Measurements from ENCODE around the gene FAM170B.

DNA sequence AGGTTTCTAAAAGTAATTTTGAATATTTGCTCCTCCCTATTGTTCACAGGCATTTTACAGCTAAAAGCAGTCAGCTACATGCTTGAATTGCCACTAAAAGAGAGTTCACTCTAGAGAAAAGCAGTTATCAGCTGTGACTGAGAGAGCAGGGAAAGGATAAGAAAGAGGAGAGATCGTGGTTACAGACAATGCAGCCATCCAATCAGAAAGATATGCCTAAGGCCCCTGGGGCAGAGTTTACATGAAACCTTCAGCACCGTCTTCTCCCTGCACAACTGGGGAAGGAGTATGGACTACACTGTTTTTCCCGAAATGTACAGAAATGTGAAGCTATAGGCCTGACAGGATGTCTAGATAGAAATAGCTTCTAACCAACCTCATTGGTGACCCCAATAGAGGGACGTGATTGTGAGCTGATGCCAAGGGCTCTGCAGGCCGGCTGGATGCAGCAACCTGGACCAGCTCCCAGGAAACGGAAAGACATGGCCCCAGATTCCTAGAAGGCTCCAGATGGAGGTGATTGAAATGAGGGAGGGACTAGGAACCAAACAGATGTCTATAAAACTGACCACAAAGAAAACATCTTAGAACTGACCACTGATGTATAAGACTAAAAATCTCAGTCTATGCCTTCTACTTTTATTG, 15.3 kb downstream of the FAM170B start:
- TF ChIP-seq CTCF (IDR thresholded peaks at IDR 0.05; ENCODE audit: low read length) (no peak), EZH2 (IDR thresholded peaks at IDR 0.05; ENCODE audit: borderline replicate concordance, low read length) (no peak)

All from OCI-LY1 (cell line).